BE2C (cell line): ENCODE measurements around the gene HSPB3.
A peak's percentile ranks its signal among the peaks of the same experiment; 100 is the strongest.
"Not testable (repeated sequence)": the region's sequence is repeated elsewhere in the genome, so short reads cannot be mapped to it uniquely, and the experiment has no call there.

Source experiments
- DNase-seq: peaks from one replicate; pipeline ENCODE4 v3.0.0-alpha.2; 2020
- H3K27me3 ChIP-seq: fragments of 250-450 bp; sonication (Bioruptor Pico); 2 replicates; pipeline ENCODE4 v1.5.1; 2020; ENCODE audit warnings: mild to moderate bottlenecking
- H3K36me3 ChIP-seq: fragments of 250-450 bp; sonication (Bioruptor Pico); 2 replicates; pipeline ENCODE4 v1.5.1; 2020; ENCODE audit warnings: mild to moderate bottlenecking
- H3K4me1 ChIP-seq: fragments of 250-450 bp; sonication (Bioruptor Pico); 2 replicates; pipeline ENCODE4 v1.5.1; 2020
- H3K4me3 ChIP-seq: 2 replicates; pipeline ENCODE4 v1.5.1; 2011; ENCODE audit warnings: low read depth, low read length
- H3K9me3 ChIP-seq: fragments of 250-450 bp; sonication (Bioruptor Pico); 2 replicates; pipeline ENCODE4 v1.5.1; 2020
- CTCF ChIP-seq: IDR thresholded peaks from 2 replicates; pipeline ENCODE4 v1.5.1; 2012; ENCODE audit warnings: mild to moderate bottlenecking, low read depth, low read length

HSPB3 gene

GRCh38 chr5:54419573-54420423 is 35.7 kb upstream of the HSPB3 start:
- not testable (repeated sequence) for H3K4me1 ChIP-seq, H3K36me3 ChIP-seq, H3K4me3 ChIP-seq, H3K27me3 ChIP-seq, H3K9me3 ChIP-seq
- peak; percentile 16 for DNase-seq
- TF ChIP-seq CTCF = peak; percentile 79

- not testable (repeated sequence) for H3K9me3 ChIP-seq, H3K27me3 ChIP-seq, H3K4me1 ChIP-seq, DNase-seq, H3K36me3 ChIP-seq, H3K4me3 ChIP-seq
Observed at GRCh38 chr5:54420511-54420910, 35.0 kb upstream of the HSPB3 start.

- Histone ChIP-seq H3K27me3 (no peaks in the 10 kb centered on the region; the same call in 1 of the 2 replicates), H3K9me3 (no peaks in the 10 kb centered on the region), H3K4me3 (no peak overlapping the region), H3K36me3 (no peaks in the 10 kb centered on the region), H3K4me1 (no peaks in the 10 kb centered on the region)
- no peak for TF ChIP-seq CTCF
- no peak for DNase-seq
Observed at GRCh38 chr5:54421976-54422375, 33.5 kb upstream of the HSPB3 start.

GRCh38 chr5:54425258-54425657 is 30.2 kb upstream of the HSPB3 start:
- Histone ChIP-seq H3K36me3 (no peaks in the 10 kb centered on the region), H3K27me3 (no peaks in the 10 kb centered on the region; the same call in 1 of the 2 replicates), H3K4me1 (no peaks in the 10 kb centered on the region), H3K9me3 (no peaks in the 10 kb centered on the region), H3K4me3 (no peak overlapping the region)
- TF ChIP-seq CTCF = no peak
- DNase-seq = no peak

GRCh38 chr5:54426209-54426608 is 29.3 kb upstream of the HSPB3 start:
- no peak for TF ChIP-seq CTCF
- Histone ChIP-seq H3K36me3 (no peaks in the 10 kb centered on the region), H3K9me3 (no peaks in the 10 kb centered on the region), H3K4me1 (no peaks in the 10 kb centered on the region), H3K27me3 (no peaks in the 10 kb centered on the region; the same call in 1 of the 2 replicates), H3K4me3 (no peak overlapping the region)
- no peak for DNase-seq

- H3K36me3 ChIP-seq, DNase-seq, H3K4me3 ChIP-seq, H3K27me3 ChIP-seq, H3K4me1 ChIP-seq, H3K9me3 ChIP-seq: not testable (repeated sequence)
Observed at GRCh38 chr5:54434650-54435049, 20.8 kb upstream of the HSPB3 start.

GRCh38 chr5:54438620-54439389 is 16.7 kb upstream of the HSPB3 start:
- Histone ChIP-seq H3K27me3 (peaks cover 4% of the 10 kb centered on the region; the same call in 1 of the 2 replicates), H3K36me3 (no peaks in the 10 kb centered on the region), H3K9me3 (no peaks in the 10 kb centered on the region), H3K4me3 (no peak overlapping the region), H3K4me1 (no peaks in the 10 kb centered on the region)
- DNase-seq = no peak
- no peak for TF ChIP-seq CTCF
